ENCODE measurements around the gene TMEM59L.

TMEM59L gene

GRCh38 chr19:18612772-18613588 is at the start of gene TMEM59L:
TSS of gene TMEM59L (plus strand) at chr19:18612870. CDS start at chr19:18612959, 89 bp downstream.
- TF ChIP-seq, protein P1, sequence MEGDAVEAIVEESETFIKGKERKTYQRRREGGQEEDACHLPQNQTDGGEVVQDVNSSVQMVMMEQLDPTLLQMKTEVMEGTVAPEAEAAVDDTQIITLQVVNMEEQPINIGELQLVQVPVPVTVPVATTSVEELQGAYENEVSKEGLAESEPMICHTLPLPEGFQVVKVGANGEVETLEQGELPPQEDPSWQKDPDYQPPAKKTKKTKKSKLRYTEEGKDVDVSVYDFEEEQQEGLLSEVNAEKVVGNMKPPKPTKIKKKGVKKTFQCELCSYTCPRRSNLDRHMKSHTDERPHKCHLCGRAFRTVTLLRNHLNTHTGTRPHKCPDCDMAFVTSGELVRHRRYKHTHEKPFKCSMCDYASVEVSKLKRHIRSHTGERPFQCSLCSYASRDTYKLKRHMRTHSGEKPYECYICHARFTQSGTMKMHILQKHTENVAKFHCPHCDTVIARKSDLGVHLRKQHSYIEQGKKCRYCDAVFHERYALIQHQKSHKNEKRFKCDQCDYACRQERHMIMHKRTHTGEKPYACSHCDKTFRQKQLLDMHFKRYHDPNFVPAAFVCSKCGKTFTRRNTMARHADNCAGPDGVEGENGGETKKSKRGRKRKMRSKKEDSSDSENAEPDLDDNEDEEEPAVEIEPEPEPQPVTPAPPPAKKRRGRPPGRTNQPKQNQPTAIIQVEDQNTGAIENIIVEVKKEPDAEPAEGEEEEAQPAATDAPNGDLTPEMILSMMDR (IDR thresholded peaks at IDR 0.05; ENCODE audit: low read depth, low read length): no peak
- peak within 1 kb of the TSS; percentile 53 for H3K4me3 ChIP-seq (ENCODE audit: low read depth, low read length)

DNA sequence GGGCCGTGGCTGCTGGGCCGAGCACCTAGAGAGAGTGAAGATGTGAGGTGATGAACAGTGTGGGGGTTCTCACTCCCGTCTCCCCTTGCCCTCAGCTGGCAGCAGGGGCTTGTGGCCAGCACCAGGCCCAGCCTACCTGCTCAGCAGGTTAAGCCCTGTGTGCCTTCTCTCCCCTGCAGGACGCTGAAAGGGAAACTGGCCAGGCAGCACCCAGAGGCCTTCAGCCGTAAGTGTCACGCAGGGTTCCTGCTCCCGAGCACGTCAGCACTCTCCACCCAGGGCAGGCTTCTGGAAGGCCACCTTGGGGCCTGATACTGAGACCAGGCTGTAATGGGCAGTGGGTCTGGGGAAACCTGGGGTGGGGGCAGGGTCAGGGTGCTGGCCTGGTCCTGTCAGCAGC is 45.7 kb upstream of the TMEM59L start:
- TF ChIP-seq, protein P1 (IDR thresholded peaks at IDR 0.05; ENCODE audit: low read depth, low read length): no peak

DNA sequence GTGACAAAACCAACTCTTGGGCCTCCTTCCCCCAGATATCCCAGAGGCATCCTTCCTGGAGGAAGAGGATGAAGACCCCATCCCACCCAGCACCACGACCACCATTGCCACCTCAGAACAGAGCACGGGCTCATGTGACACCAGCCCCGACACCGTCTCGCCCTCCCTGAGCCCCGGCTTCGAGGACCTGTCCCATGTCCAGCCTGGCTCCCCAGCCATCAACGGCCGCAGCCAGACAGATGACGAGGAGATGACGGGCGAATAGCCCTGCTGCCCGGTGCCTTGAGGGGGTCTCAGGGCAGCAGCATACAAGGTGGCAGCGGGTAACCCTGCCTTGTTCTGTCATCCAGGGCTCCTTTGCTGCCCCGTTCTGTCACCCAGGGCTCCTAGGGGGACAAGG is 44.3 kb upstream of the TMEM59L start:
- H3K4me3 ChIP-seq (ENCODE audit: low read depth, low read length): no peak overlapping the region
- TF ChIP-seq, protein P1 (IDR thresholded peaks at IDR 0.05; ENCODE audit: low read depth, low read length): no peak

More for the DNA sequence above, 45.7 kb upstream of the TMEM59L start:
- no peak overlapping the region for H3K4me3 ChIP-seq (ENCODE audit: low read depth, low read length)

- H3K4me3 ChIP-seq (ENCODE audit: low read depth, low read length): peak within 1 kb of the TSS; percentile 98
- TF ChIP-seq, protein P1 (IDR thresholded peaks at IDR 0.05; ENCODE audit: low read depth, low read length): no peak
These were observed 40.9 kb upstream of the TMEM59L start, which contains the start of gene UBA52 for GRCh38 chr19:18571564-18572344. TSS of gene UBA52 (plus strand) at chr19:18571857. CDS start at chr19:18573301, 1,444 bp downstream.

GRCh38 chr19:18574691-18575291 is 37.9 kb upstream of the TMEM59L start:
- no peak overlapping the region for H3K4me3 ChIP-seq (ENCODE audit: low read depth, low read length)
- TF ChIP-seq, protein P1 (IDR thresholded peaks at IDR 0.05; ENCODE audit: low read depth, low read length): no peak

DNA sequence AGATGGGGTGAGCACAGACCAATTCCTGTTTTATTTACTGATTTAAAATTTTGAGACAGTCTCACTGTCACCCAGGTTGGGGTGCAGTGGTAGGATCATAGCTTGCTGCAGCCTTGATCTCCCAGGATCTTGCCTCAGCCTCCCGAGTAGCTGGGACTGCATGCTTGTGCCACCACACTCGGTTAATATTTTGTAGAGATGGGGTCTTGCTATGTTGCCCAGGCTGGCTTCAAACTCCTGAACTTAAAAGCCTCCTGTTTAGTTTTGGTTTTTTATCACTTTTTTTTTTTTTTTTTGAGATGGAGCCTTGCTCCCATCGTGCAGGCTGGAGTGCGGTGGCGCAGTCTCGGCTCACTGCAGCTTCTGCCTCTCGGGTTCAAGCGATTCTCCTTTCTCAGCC is 36.3 kb upstream of the TMEM59L start:
- H3K4me3 ChIP-seq (ENCODE audit: low read depth, low read length): no peak overlapping the region
- TF ChIP-seq, protein P1 (IDR thresholded peaks at IDR 0.05; ENCODE audit: low read depth, low read length): no peak

All from WI38 (cell line).